ENCODE data around the gene PRKRA. TPM values are rescaled to one million over a fixed set of nuclear protein-coding genes. Genes with fewer than 3 reads are reported as not detected.
"Not testable (repeated sequence)": the region's sequence is repeated elsewhere in the genome, so short reads cannot be mapped to it uniquely, and the experiment has no call there.

The PRKRA gene
- total and polyA plus RNA-seq, 3 donors from 2014 or later: 87.5 to 108 (median 103) TPM

GRCh38 chr2:178477443-178478129 lies 26.6 kb upstream of the PRKRA start:
- intact Hi-C loops (cut with DNase I; ENCODE audit: low total_unique reads): no loop called here
- Histone ChIP-seq H3K4me3 (peak overlapping the region; percentile 77 to 80), H3K27ac (peak overlapping the region; percentile 96 to 97), H3K36me3 (ENCODE audit: low read depth, missing control alignments) (no peaks in the 10 kb centered on the region), H3K27me3 (no peaks in the 10 kb centered on the region), H3K9me3 (no peaks in the 10 kb centered on the region), H3K4me1 (peaks cover 19% of the 10 kb centered on the region)
- DNase-seq: no peak
- no peak for TF ChIP-seq CTCF (IDR thresholded peaks at IDR 0.05)
- no peak for TF ChIP-seq POLR2A (IDR thresholded peaks at IDR 0.05)
- 8 to 9% methylated on average over 3 of the region's 3 CpGs for WGBS, 2 donors

- peaks cover 8% of the 10 kb centered on the region for H3K4me1 ChIP-seq
- no peak overlapping the region for H3K4me3 ChIP-seq
- no peaks in the 10 kb centered on the region for H3K27me3 ChIP-seq
- H3K36me3 ChIP-seq (ENCODE audit: low read depth, missing control alignments): no peaks in the 10 kb centered on the region
- H3K27ac ChIP-seq: no peak overlapping the region
- TF ChIP-seq CTCF (IDR thresholded peaks at IDR 0.05): no peak
- TF ChIP-seq POLR2A (IDR thresholded peaks at IDR 0.05): no peak
- no peak for DNase-seq
- no peaks in the 10 kb centered on the region for H3K9me3 ChIP-seq
- intact Hi-C loops (cut with DNase I; ENCODE audit: low total_unique reads): no loop called here
Measured at GRCh38 chr2:178476477-178476876, 25.5 kb upstream of the PRKRA start.

- no peak for DNase-seq
- Histone ChIP-seq H3K4me1 (peaks cover 1% of the 10 kb centered on the region), H3K27ac (no peak overlapping the region), H3K27me3 (no peaks in the 10 kb centered on the region), H3K4me3 (no peak overlapping the region), H3K9me3 (no peaks in the 10 kb centered on the region), H3K36me3 (ENCODE audit: low read depth, missing control alignments) (no peaks in the 10 kb centered on the region)
- 90 to 95% methylated on average over 5 of the region's 5 CpGs for WGBS, 2 donors
- intact Hi-C loops (cut with DNase I; ENCODE audit: low total_unique reads): no loop called here
- TF ChIP-seq CTCF (IDR thresholded peaks at IDR 0.05): no peak
- no peak for TF ChIP-seq POLR2A (IDR thresholded peaks at IDR 0.05)
Measured at GRCh38 chr2:178474560-178474959, 23.6 kb upstream of the PRKRA start.

- H3K4me3 ChIP-seq: no peak overlapping the region
- H3K36me3 ChIP-seq (ENCODE audit: low read depth, missing control alignments): no peaks in the 10 kb centered on the region
- no peak for DNase-seq
- WGBS, 2 donors: 62 to 65% methylated on average over 4 of the region's 4 CpGs
- no peaks in the 10 kb centered on the region for H3K4me1 ChIP-seq
- no peak overlapping the region for H3K27ac ChIP-seq
- intact Hi-C loops (cut with DNase I; ENCODE audit: low total_unique reads): no loop called here
- no peaks in the 10 kb centered on the region for H3K27me3 ChIP-seq
- TF ChIP-seq CTCF (IDR thresholded peaks at IDR 0.05) (no peak), POLR2A (IDR thresholded peaks at IDR 0.05) (no peak)
- no peaks in the 10 kb centered on the region for H3K9me3 ChIP-seq
Measured at GRCh38 chr2:178473931-178474330, 23.0 kb upstream of the PRKRA start.

- intact Hi-C loops (cut with DNase I; ENCODE audit: low total_unique reads): no loop called here
- TF ChIP-seq CTCF (IDR thresholded peaks at IDR 0.05): no peak
- no peak for TF ChIP-seq POLR2A (IDR thresholded peaks at IDR 0.05)
- WGBS, 2 donors: 92 to 98% methylated on average over 2 of the region's 2 CpGs
- H3K27ac ChIP-seq: no peak overlapping the region
- H3K4me3 ChIP-seq: no peak overlapping the region
- H3K36me3 ChIP-seq (ENCODE audit: low read depth, missing control alignments): no peaks in the 10 kb centered on the region
- no peaks in the 10 kb centered on the region for H3K9me3 ChIP-seq
- H3K4me1 ChIP-seq: no peaks in the 10 kb centered on the region
- DNase-seq: no peak
- no peaks in the 10 kb centered on the region for H3K27me3 ChIP-seq
Measured at GRCh38 chr2:178473373-178473772, 22.4 kb upstream of the PRKRA start.

GRCh38 chr2:178471313-178471712 lies 20.3 kb upstream of the PRKRA start:
- H3K27ac ChIP-seq; H3K27me3 ChIP-seq; DNase-seq; H3K4me1 ChIP-seq; H3K36me3 ChIP-seq (ENCODE audit: low read depth, missing control alignments); intact Hi-C loops (cut with DNase I; ENCODE audit: low total_unique reads); H3K9me3 ChIP-seq; H3K4me3 ChIP-seq: not testable (repeated sequence)
- WGBS, 2 donors: 86 to 91% methylated on average over 5 of the region's 5 CpGs

Measured in testis (tissue), 3 donors.